Measurements from ENCODE around the gene ARHGAP6.

DNA sequence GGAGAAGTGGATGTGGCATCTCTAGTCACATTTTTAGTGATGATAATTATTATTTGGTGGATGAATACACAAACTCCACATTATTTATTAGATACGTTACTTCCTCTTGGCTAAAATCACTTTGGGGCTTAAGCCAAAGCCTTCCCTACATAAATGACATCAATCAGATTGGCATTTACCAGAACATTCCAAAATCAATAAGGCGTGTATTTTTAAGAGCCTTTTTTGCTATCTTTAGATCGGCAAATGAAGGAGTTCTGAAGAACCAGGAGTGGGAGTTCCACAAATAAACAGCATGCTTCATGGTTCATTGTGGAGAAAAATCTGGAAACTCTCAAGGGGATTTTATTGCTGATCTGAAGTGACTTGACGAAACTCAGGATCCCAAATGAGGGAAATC lies 282.8 kb downstream of the ARHGAP6 start:
- TF ChIP-seq MAFK (IDR thresholded peaks at IDR 0.05; ENCODE audit: low read depth, low read length), result no peak
- TF ChIP-seq, protein P1, sequence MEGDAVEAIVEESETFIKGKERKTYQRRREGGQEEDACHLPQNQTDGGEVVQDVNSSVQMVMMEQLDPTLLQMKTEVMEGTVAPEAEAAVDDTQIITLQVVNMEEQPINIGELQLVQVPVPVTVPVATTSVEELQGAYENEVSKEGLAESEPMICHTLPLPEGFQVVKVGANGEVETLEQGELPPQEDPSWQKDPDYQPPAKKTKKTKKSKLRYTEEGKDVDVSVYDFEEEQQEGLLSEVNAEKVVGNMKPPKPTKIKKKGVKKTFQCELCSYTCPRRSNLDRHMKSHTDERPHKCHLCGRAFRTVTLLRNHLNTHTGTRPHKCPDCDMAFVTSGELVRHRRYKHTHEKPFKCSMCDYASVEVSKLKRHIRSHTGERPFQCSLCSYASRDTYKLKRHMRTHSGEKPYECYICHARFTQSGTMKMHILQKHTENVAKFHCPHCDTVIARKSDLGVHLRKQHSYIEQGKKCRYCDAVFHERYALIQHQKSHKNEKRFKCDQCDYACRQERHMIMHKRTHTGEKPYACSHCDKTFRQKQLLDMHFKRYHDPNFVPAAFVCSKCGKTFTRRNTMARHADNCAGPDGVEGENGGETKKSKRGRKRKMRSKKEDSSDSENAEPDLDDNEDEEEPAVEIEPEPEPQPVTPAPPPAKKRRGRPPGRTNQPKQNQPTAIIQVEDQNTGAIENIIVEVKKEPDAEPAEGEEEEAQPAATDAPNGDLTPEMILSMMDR (conservative IDR thresholded peaks at IDR 0.05; ENCODE audit: low read depth, low read length), result no peak
- TF ChIP-seq CEBPB (IDR thresholded peaks at IDR 0.05; ENCODE audit: low read depth, low read length), result no peak
- TF ChIP-seq FOS (IDR thresholded peaks at IDR 0.05; ENCODE audit: low read depth, low read length), result no peak
- no peak for TF ChIP-seq RFX5 (IDR thresholded peaks at IDR 0.05; ENCODE audit: low read depth, low read length)
- no peak for TF ChIP-seq CHD1 (IDR thresholded peaks at IDR 0.05; ENCODE audit: low read depth, low read length)
- TF ChIP-seq POLR2A (IDR thresholded peaks at IDR 0.05; ENCODE audit: low read depth, low read length), result no peak
- no peak for TF ChIP-seq SMC3 (IDR thresholded peaks at IDR 0.05; ENCODE audit: low read depth, low read length)
- TF ChIP-seq, protein P2, sequence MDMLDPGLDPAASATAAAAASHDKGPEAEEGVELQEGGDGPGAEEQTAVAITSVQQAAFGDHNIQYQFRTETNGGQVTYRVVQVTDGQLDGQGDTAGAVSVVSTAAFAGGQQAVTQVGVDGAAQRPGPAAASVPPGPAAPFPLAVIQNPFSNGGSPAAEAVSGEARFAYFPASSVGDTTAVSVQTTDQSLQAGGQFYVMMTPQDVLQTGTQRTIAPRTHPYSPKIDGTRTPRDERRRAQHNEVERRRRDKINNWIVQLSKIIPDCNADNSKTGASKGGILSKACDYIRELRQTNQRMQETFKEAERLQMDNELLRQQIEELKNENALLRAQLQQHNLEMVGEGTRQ (IDR thresholded peaks at IDR 0.05; ENCODE audit: low read depth, low read length), result no peak
- TF ChIP-seq MAZ (IDR thresholded peaks at IDR 0.05; ENCODE audit: borderline replicate concordance, low read depth, low read length), result no peak
